Mammary epithelial cell (primary cell): ENCODE measurements around the gene ACER2.

ENCODE experiments used
- CTCF ChIP-seq, 2 donors: IDR thresholded peaks in 1 of 2; conservative IDR thresholded peaks in 1 of 2; 2 replicates each; pipeline ENCODE4 v1.5.1; 2011 to 2012; ENCODE audit warnings: inconsistent platforms in 2 of 2, low read length in 2 of 2, mild to moderate bottlenecking in 2 of 2, control low read depth in 1 of 2, low read depth in 1 of 2; ENCODE audit not compliant: insufficient read depth in 1 of 2; ENCODE audit errors: extremely low read depth in 1 of 2
- EZH2 ChIP-seq: IDR thresholded peaks from 2 replicates; pipeline ENCODE4 v1.6.1; 2012; ENCODE audit warnings: low read length, inconsistent platforms, borderline replicate concordance

DNA sequence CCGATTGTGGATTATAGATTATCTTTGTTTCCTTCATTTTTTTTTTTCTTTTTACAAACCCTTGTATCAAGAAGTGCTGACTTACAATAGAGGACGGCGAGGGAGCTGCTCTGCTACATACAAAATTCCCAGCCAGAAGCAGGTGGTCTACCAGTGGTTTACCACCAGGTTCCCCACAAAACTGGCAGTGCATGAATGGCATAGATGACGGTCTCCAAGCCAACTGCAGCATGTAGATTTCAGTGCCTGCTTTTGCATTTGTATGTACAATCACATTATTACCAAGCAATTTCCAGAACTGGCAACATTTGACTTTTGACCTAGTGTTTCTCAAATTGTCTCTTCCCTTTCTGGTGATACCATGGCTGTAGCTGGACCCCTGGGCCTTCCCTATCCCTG, 84.0 kb downstream of the ACER2 start:
- TF ChIP-seq CTCF (conservative IDR thresholded peaks at IDR 0.05 in 1 of 2, IDR thresholded peaks at IDR 0.05 in 1 of 2; ENCODE audit: extremely low read depth in 1 of 2, insufficient read depth in 1 of 2, low read depth in 1 of 2, low read length in 2 of 2) (no peak), EZH2 (no peak)
